Spleen (tissue), 7 donors: ENCODE measurements around the gene PLSCR2.

Experiments used
- CTCF ChIP-seq, 11 experiments: fragments of 200-600 bp in 7 of 11; fragments of 450-650 bp in 4 of 11; sonication (generic) in 4 of 11; IDR thresholded peaks in 8 of 11; conservative IDR thresholded peaks in 3 of 11; 1 replicate in 7 of 11; 2 replicates in 4 of 11; pipeline versions ENCODE4 v1.4.0 to v1.8.0; 2016 to 2021; ENCODE audit warnings: antibody characterized with exemption in 11 of 11, inconsistent platforms in 4 of 11, mild to moderate bottlenecking in 1 of 11
- POLR2A ChIP-seq, 3 donors: fragments of 450-650 bp; IDR thresholded peaks; one replicate each; pipeline ENCODE4 v1.5.1; 2017; ENCODE audit warnings: antibody characterized with exemption in 3 of 3, mild to moderate bottlenecking in 1 of 3
- POLR2AphosphoS5 ChIP-seq, 3 donors: sonication (generic); formaldehyde crosslinking; IDR thresholded peaks; one replicate each; pipeline ENCODE4 v1.5.1; 2017; ENCODE audit warnings: antibody characterized with exemption in 3 of 3
- donor health status: DM: no; HTN: no; CAD: no; lungs with moderate emphysema.
- donor health status: DM: no; HTN: no; CAD: no.
- donor health status: DM: no; HTN: no; CAD: no.

- TF ChIP-seq POLR2A (IDR thresholded peaks at IDR 0.05) (no peak), CTCF (IDR thresholded peaks at IDR 0.05 in 8 of 11, conservative IDR thresholded peaks at IDR 0.05 in 3 of 11) (no peak), POLR2AphosphoS5 (IDR thresholded peaks at IDR 0.05) (no peak)
These were observed 26.9 kb upstream of the PLSCR2 start for GRCh38 chr3:146496251-146496650.
